Stimulated activated CD4-positive, alpha-beta T cell treated with anti-CD3 and anti-CD28 coated beads, Interleukin-12 subunit alpha, Interleukin-12 subunit beta, amount 100 ng/mL, for 4 hours (primary cell): Measurements from ENCODE around the gene PARD3B.

Experiments used
- DNase-seq: peaks from one replicate; pipeline ENCODE4 v3.0.0-alpha.2; 2020

Gene PARD3B

GRCh38 chr2:204718607-204719006 is 173.3 kb downstream of the PARD3B start:
- no peak for DNase-seq

GRCh38 chr2:204720874-204721273 is 175.6 kb downstream of the PARD3B start:
- DNase-seq: no peak

GRCh38 chr2:204722207-204722606 is 176.9 kb downstream of the PARD3B start:
- DNase-seq: no peak

- DNase-seq: no peak
Observed at GRCh38 chr2:204722691-204723090, 177.4 kb downstream of the PARD3B start.

- no peak for DNase-seq
Observed at GRCh38 chr2:204725693-204726360, 180.6 kb downstream of the PARD3B start.

GRCh38 chr2:204726831-204727230 is 181.6 kb downstream of the PARD3B start:
- DNase-seq: no peak

GRCh38 chr2:204727368-204727767 is 182.1 kb downstream of the PARD3B start:
- DNase-seq: no peak

GRCh38 chr2:204730603-204731002 is 185.3 kb downstream of the PARD3B start:
- no peak for DNase-seq

GRCh38 chr2:204732019-204732418 is 186.7 kb downstream of the PARD3B start:
- no peak for DNase-seq

GRCh38 chr2:204737296-204737695 is 192.0 kb downstream of the PARD3B start:
- DNase-seq: no peak

GRCh38 chr2:204738721-204739120 is 193.4 kb downstream of the PARD3B start:
- DNase-seq: no peak

- no peak for DNase-seq
Observed at GRCh38 chr2:204743393-204743960, 198.2 kb downstream of the PARD3B start.

- no peak for DNase-seq
Observed at GRCh38 chr2:204744506-204744905, 199.2 kb downstream of the PARD3B start.

- no peak for DNase-seq
Observed at GRCh38 chr2:204748286-204748685, 203.0 kb downstream of the PARD3B start.

- no peak for DNase-seq
Observed at GRCh38 chr2:204749319-204749718, 204.0 kb downstream of the PARD3B start.

GRCh38 chr2:204750389-204750788 is 205.1 kb downstream of the PARD3B start:
- DNase-seq: no peak

GRCh38 chr2:204751472-204751871 is 206.2 kb downstream of the PARD3B start:
- no peak for DNase-seq

GRCh38 chr2:204753841-204754240 is 208.6 kb downstream of the PARD3B start:
- DNase-seq: no peak

- no peak for DNase-seq
Observed at GRCh38 chr2:204754898-204755297, 209.6 kb downstream of the PARD3B start.

- no peak for DNase-seq
Observed at GRCh38 chr2:204763974-204764703, 218.9 kb downstream of the PARD3B start.

GRCh38 chr2:204770735-204771134 is 225.5 kb downstream of the PARD3B start:
- no peak for DNase-seq

- DNase-seq: no peak
Observed at GRCh38 chr2:204771721-204772120, 226.4 kb downstream of the PARD3B start.

GRCh38 chr2:204772546-204772945 is 227.3 kb downstream of the PARD3B start:
- no peak for DNase-seq

GRCh38 chr2:204775766-204776165 is 230.5 kb downstream of the PARD3B start:
- no peak for DNase-seq
